ENCODE data around the gene GIPR.
A peak's percentile ranks its signal among the peaks of the same experiment; 100 is the strongest.
"Not testable (repeated sequence)": the region's sequence is repeated elsewhere in the genome, so short reads cannot be mapped to it uniquely, and the experiment has no call there.

Gene GIPR

DNA sequence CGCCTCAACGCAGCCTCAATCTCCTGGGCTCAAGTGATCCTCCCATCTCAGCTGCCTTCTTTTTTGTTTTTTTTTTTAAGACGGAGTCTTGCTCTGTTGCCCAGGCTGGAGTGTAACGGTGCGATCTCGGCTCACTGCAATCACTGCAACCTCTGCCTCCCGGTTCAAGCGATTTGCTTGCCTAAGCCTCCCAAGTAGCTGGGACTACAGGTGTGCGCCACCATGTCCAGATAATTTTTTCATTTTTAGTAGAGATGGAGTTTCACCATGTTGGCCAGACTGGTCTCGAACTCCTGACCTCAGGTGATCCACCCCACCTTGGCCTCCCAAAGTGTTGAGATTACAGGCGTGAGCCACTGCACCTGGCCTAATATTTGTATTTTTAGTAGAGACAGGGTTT lies 52.0 kb downstream of the GIPR start:
- not testable (repeated sequence) for ATAC-seq, H3K9me3 Mint-ChIP-seq, DNase-seq, H3K27me3 Mint-ChIP-seq, H3K4me3 Mint-ChIP-seq, H3K27ac Mint-ChIP-seq
- peaks cover 47% of the 10 kb centered on the region for H3K4me1 Mint-ChIP-seq
- H3K36me3 Mint-ChIP-seq (ENCODE audit: low read depth), result peaks cover 30% of the 10 kb centered on the region

DNA sequence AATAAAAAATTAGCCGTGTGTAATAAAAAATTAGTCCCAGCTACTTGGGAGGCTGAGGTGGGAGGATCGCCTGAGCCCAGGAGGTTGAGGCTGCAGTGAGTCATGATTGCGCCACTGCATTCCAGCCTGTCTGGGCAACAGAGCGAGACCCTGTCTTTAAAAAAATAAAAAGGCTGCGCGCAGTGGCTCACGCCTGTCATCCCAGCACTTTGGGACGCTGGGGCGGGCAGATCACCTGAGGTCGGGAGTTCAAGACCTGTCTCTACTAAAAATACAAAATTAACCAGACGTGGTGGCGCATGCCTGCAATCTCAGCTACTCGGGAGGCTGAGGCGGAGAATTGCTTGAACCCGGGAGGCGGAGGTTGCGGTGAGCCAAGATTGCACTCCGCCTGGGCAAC lies 60.7 kb downstream of the GIPR start:
- not testable (repeated sequence) for H3K4me3 Mint-ChIP-seq, H3K27me3 Mint-ChIP-seq, ATAC-seq

GRCh38 chr19:45729800-45730290 lies 61.8 kb downstream of the GIPR start:
- H3K36me3 Mint-ChIP-seq (ENCODE audit: low read depth), result no peaks in the 10 kb centered on the region
- no peaks in the 10 kb centered on the region for H3K27me3 Mint-ChIP-seq
- no peaks in the 10 kb centered on the region for H3K9me3 Mint-ChIP-seq
- H3K4me1 Mint-ChIP-seq, result peaks cover 20% of the 10 kb centered on the region
- ATAC-seq (no peak), DNase-seq (peak; percentile 21)
- peak overlapping the region; percentile 88 for H3K27ac Mint-ChIP-seq
- peak overlapping the region; percentile 94 for H3K4me3 Mint-ChIP-seq

More for the DNA sequence above, 60.7 kb downstream of the GIPR start:
- DNase-seq; H3K36me3 Mint-ChIP-seq (ENCODE audit: low read depth); H3K27ac Mint-ChIP-seq; H3K9me3 Mint-ChIP-seq: not testable (repeated sequence)
- peaks cover 23% of the 10 kb centered on the region for H3K4me1 Mint-ChIP-seq

- DNase-seq (peak; percentile 93), ATAC-seq (peak; percentile 99)
- H3K27me3 Mint-ChIP-seq, result no peaks in the 10 kb centered on the region
- H3K4me3 Mint-ChIP-seq, result peak within 1 kb of the TSS; percentile 94
- peak within 1 kb of the TSS; percentile 88 for H3K27ac Mint-ChIP-seq
- no peaks in the 10 kb centered on the region for H3K36me3 Mint-ChIP-seq (ENCODE audit: low read depth)
- H3K4me1 Mint-ChIP-seq, result peaks cover 20% of the 10 kb centered on the region
- H3K9me3 Mint-ChIP-seq, result no peaks in the 10 kb centered on the region
Observed at GRCh38 chr19:45730368-45731288, 62.6 kb downstream of the GIPR start, which contains the start of gene FBXO46. Gene FBXO46 (minus strand): TSS chr19:45730896. CDS start chr19:45713495, 17,401 bp downstream.
